Sigmoid colon (tissue), 4 donors: Measurements from ENCODE around the gene HMCN1.

Source experiments
- CTCF ChIP-seq, 4 experiments: fragments of 450-650 bp in 3 of 4; fragments of 200-600 bp in 1 of 4; IDR thresholded peaks; one replicate each; pipeline ENCODE4 v1.5.1; 2016 to 2019; ENCODE audit warnings: antibody characterized with exemption in 4 of 4, mild to moderate bottlenecking in 3 of 4, moderate library complexity in 2 of 4
- POLR2AphosphoS5 ChIP-seq, 4 donors: sonication (generic); formaldehyde crosslinking; IDR thresholded peaks; one replicate each; pipeline ENCODE4 v1.6.1; 2017; ENCODE audit warnings: antibody characterized with exemption in 4 of 4

DNA sequence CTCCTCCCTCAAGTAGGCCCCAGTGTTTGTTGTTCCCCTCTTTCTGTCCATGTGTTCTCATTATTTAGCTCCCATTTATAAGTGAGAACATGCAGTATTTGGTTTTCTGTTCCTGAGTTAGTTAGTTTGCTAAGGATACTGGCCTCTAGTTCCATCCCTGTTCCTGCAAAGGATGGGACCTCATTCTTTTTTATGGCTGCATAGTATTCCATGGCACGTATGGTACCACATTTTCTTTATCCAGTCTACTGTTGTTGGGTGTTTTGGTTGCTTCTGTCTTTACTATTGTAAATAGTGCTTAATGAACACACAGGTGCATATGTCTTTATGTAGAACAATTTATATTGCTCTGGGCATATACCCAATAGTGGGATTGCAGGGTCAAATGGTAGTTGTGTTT is 408.0 kb downstream of the HMCN1 start:
- TF ChIP-seq CTCF (IDR thresholded peaks at IDR 0.05) (no peak), POLR2AphosphoS5 (IDR thresholded peaks at IDR 0.05) (no peak)
